K562 (cell line): Measurements from ENCODE around the gene WDR62. TPM values are rescaled to one million over a fixed set of nuclear protein-coding genes. Genes with fewer than 3 reads are reported as not detected.

Experiments
- EWSR1 ChIP-seq: fragments of 450-650 bp; IDR thresholded peaks from 2 replicates; pipeline ENCODE4 v1.6.1; 2018; ENCODE audit warnings: borderline replicate concordance, mild to moderate bottlenecking, low read depth, moderate library complexity; ENCODE audit not compliant: partially characterized antibody
- EZH2 ChIP-seq: IDR thresholded peaks from 2 replicates; pipeline ENCODE4 v1.6.1; 2012; ENCODE audit warnings: low read depth, mild to moderate bottlenecking, inconsistent platforms, low read length, borderline replicate concordance
- HMGN3 ChIP-seq: IDR thresholded peaks from 2 replicates; pipeline ENCODE4 v1.6.1; 2011; ENCODE audit warnings: borderline replicate concordance, low read depth, mild to moderate bottlenecking, mixed read lengths, low read length; ENCODE audit not compliant: insufficient read length; ENCODE audit errors: extremely low read depth
- HNRNPL ChIP-seq: fragments of 200-400 bp; formaldehyde crosslinking; IDR thresholded peaks from 2 replicates; pipeline ENCODE4 v1.6.1; 2017; ENCODE audit warnings: low read depth, mild to moderate bottlenecking, low read length
- JUND ChIP-seq, 2 experiments: IDR thresholded peaks; 2 replicates in 1 of 2; 3 replicates in 1 of 2; pipeline ENCODE4 v1.6.1; 2011; ENCODE audit warnings: borderline replicate concordance in 2 of 2, low read depth in 2 of 2, low read length in 2 of 2, improper control_type of control experiment in 1 of 2, missing biosample characterization in 1 of 2, missing genetic modification characterization in 1 of 2, missing genetic modification reagents in 1 of 2
- KHSRP ChIP-seq: fragments of 450-650 bp; IDR thresholded peaks from 2 replicates; pipeline ENCODE4 v1.6.1; 2017
- MIER1 ChIP-seq: fragments of 450-650 bp; IDR thresholded peaks from 2 replicates; pipeline ENCODE4 v1.6.1; 2016; ENCODE audit warnings: antibody characterized with exemption, mild to moderate bottlenecking, low read depth
- MTA1 ChIP-seq: fragments of 450-650 bp; IDR thresholded peaks from 2 replicates; pipeline ENCODE4 v1.6.1; 2017; ENCODE audit warnings: borderline replicate concordance
- NRF1 ChIP-seq, 2 experiments: fragments of 450-650 bp; IDR thresholded peaks in 1 of 2; conservative IDR thresholded peaks in 1 of 2; 2 replicates each; pipeline ENCODE4 v1.6.1; 2014; ENCODE audit warnings: mild to moderate bottlenecking in 2 of 2
- RBM17 ChIP-seq: fragments of 200-400 bp; formaldehyde crosslinking; IDR thresholded peaks from 2 replicates; pipeline ENCODE4 v1.6.1; 2017; ENCODE audit warnings: low read depth, mild to moderate bottlenecking, low read length, borderline replicate concordance
- SIRT6 ChIP-seq: IDR thresholded peaks from one replicate; pipeline ENCODE4 v1.6.1; 2012; ENCODE audit warnings: low read depth, mild to moderate bottlenecking, control low read depth, inconsistent platforms, low read length, moderate library complexity
- SMARCB1 ChIP-seq: IDR thresholded peaks from 2 replicates; pipeline ENCODE4 v1.6.1; 2011; ENCODE audit warnings: improper control_type of control experiment, low read depth; ENCODE audit not compliant: insufficient read length
- SMARCC2 ChIP-seq: fragments of 450-650 bp; IDR thresholded peaks from 2 replicates; pipeline ENCODE4 v1.6.1; 2017; ENCODE audit warnings: antibody characterized with exemption, moderate library complexity, mild to moderate bottlenecking, low read depth
- SMC3 ChIP-seq: conservative IDR thresholded peaks from 2 replicates; pipeline ENCODE4 v1.6.1; 2011; ENCODE audit warnings: low read depth, low read length, improper control_type of control experiment; ENCODE audit not compliant: insufficient read depth
- TAL1 ChIP-seq: fragments of 450-650 bp; IDR thresholded peaks from 2 replicates; pipeline ENCODE4 v1.6.1; 2016; ENCODE audit warnings: mild to moderate bottlenecking
- TFAP4 ChIP-seq: sonication (generic); formaldehyde crosslinking; IDR thresholded peaks from 2 replicates; pipeline ENCODE4 v1.8.0; 2022; ENCODE audit warnings: missing genetic modification reagents, mild to moderate bottlenecking, moderate library complexity, borderline replicate concordance
- U2AF1 ChIP-seq: fragments of 200-400 bp; formaldehyde crosslinking; optimal IDR thresholded peaks from 2 replicates; pipeline ENCODE3; 2017; ENCODE audit warnings: mild to moderate bottlenecking, low read depth, low read length, moderate library complexity
- XRCC3 ChIP-seq: fragments of 450-650 bp; IDR thresholded peaks from 2 replicates; pipeline ENCODE4 v1.6.1; 2017; ENCODE audit warnings: mild to moderate bottlenecking, moderate library complexity
- ZNF133 ChIP-seq: fragments of 250-450 bp; sonication (Bioruptor Pico); IDR thresholded peaks from 2 replicates; pipeline ENCODE4 v1.4.0; 2020; ENCODE audit warnings: mild to moderate bottlenecking
- ZNF184 ChIP-seq: sonication (generic); formaldehyde crosslinking; IDR thresholded peaks from 2 replicates; pipeline ENCODE4 v1.5.0; 2020; ENCODE audit warnings: missing genetic modification reagents
- polyA plus RNA-seq, 8 experiments: library from polyadenylated mRNA; depleted of rRNA in 4 of 8; stranded (reverse) in 5 of 8; unstranded in 3 of 8; fragments of >200 nt; fragmentation: Nextera tagmentation in 2 of 8; fragmentation: Illumina TruSeq in 1 of 8; extraction: Ambion mirVana in 2 of 8; extraction: Trizol in 1 of 8; gene quantifications; 2 replicates each; pipeline versions ENCODE4 v1.2.1 to v1.2.3, GENCODE V29; 2011 to 2014; ENCODE audit warnings: inconsistent platforms in 1 of 8, missing spikeins in 1 of 8
- total RNA-seq, 7 experiments: library from RNA; depleted of rRNA in 6 of 7; stranded (reverse); fragments of >200 nt in 6 of 7; fragmentation: Illumina TruSeq in 2 of 7; extraction: Trizol in 2 of 7; gene quantifications; 2 replicates each; pipeline versions ENCODE4 v1.2.1 to v1.2.3, GENCODE V29; 2011 to 2021; ENCODE audit warnings: low replicate concordance in 1 of 7
- TF ChIP-seq, protein P1 (sequence below): fragments of 450-650 bp; IDR thresholded peaks from 2 replicates; pipeline ENCODE4 v1.6.1; 2014; ENCODE audit warnings: low read depth, mild to moderate bottlenecking, moderate library complexity, borderline replicate concordance
- TF ChIP-seq, protein P2 (sequence below): fragments of 450-650 bp; formaldehyde crosslinking; IDR thresholded peaks from 2 replicates; pipeline ENCODE4 v1.4.0; 2020; ENCODE audit warnings: mild to moderate bottlenecking, mixed read lengths
- TF ChIP-seq, protein P3 (sequence below): fragments of 250-450 bp; sonication (Bioruptor Pico); IDR thresholded peaks from 2 replicates; pipeline ENCODE4 v1.5.0; 2021

Gene WDR62
- total and polyA plus RNA-seq, 9 of the 15 experiments (the other 6 are each of a cell fraction or from before 2014, with no cell fraction given), result 0.35 to 32.8 (median 14.4) TPM

DNA sequence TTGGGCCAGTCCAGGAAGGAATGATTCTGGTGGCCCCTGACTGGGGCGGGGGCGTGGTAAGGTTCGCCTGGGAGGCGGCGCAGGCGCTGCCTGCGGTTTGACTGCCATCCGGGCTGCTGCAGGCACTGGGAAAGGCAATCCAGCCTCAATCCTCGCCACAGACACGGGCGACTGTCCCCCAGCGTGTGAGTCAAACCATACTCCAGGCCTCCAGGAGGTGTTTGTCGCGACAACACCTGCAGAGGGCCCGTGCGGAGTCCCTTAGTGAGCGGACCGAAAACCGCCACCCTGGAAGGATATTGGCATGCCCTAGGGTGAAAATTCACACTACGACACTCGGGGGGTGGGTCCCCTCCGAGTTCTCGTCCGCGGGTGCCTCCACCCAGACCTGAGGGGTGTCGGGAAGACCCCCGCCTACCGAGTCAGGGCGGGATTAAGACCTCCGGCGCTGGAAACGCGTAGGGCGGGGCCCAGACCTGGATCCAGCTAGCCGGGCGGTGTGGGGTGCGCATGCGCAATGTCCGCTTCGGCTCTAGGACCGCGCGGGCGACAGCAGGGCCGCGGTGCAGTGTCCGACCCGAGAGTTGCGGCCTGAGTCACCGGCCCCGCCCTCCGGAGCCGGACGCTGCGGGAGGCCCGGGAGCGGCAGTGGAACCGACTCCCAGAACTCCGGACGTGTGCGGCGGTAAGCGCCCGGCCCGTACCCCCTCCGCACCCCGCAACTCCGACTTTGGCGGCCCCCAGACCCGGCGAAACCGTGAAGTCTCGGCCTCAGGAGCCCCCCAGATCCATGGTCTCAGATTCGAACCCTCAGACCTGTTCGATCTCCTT lies 85.0 kb downstream of the WDR62 start, which contains the start of gene CAPNS1 (continued):
- TF ChIP-seq SMARCB1 (no peak), SMC3 (0 out of 2 replicates have a peak, but pooled peaks have one; percentile 9), RBM17 (no peak), SIRT6 (no peak), MTA1 (peak; percentile 66), EWSR1 (no peak), HMGN3 (peak; percentile 94), ZNF133 (CRISPR knock-in tag) (no peak), SMARCC2 (no peak), U2AF1 (peak; percentile 58), NRF1 (conservative IDR thresholded peaks at IDR 0.05 in 1 of 2, IDR thresholded peaks at IDR 0.05 in 1 of 2) (peak; percentile 98), ZNF184 (CRISPR knock-in tag) (no peak), XRCC3 (no peak), MIER1 (no peak), TFAP4 (CRISPR knock-in tag) (peak; percentile 80), TAL1 (no peak), HNRNPL (no peak), EZH2 (no peak), KHSRP (no peak), JUND (IDR thresholded peaks at IDR 0.05; ENCODE audit: borderline replicate concordance, low read depth, low read length) (peak; percentile 92), JUND (tag; IDR thresholded peaks at IDR 0.05; ENCODE audit: borderline replicate concordance, low read depth, low read length) (peak; percentile 84; the same call in 1 of the 3 replicates)
- TF ChIP-seq, protein P1, sequence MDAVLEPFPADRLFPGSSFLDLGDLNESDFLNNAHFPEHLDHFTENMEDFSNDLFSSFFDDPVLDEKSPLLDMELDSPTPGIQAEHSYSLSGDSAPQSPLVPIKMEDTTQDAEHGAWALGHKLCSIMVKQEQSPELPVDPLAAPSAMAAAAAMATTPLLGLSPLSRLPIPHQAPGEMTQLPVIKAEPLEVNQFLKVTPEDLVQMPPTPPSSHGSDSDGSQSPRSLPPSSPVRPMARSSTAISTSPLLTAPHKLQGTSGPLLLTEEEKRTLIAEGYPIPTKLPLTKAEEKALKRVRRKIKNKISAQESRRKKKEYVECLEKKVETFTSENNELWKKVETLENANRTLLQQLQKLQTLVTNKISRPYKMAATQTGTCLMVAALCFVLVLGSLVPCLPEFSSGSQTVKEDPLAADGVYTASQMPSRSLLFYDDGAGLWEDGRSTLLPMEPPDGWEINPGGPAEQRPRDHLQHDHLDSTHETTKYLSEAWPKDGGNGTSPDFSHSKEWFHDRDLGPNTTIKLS, result peak; percentile 67
- TF ChIP-seq, protein P2, sequence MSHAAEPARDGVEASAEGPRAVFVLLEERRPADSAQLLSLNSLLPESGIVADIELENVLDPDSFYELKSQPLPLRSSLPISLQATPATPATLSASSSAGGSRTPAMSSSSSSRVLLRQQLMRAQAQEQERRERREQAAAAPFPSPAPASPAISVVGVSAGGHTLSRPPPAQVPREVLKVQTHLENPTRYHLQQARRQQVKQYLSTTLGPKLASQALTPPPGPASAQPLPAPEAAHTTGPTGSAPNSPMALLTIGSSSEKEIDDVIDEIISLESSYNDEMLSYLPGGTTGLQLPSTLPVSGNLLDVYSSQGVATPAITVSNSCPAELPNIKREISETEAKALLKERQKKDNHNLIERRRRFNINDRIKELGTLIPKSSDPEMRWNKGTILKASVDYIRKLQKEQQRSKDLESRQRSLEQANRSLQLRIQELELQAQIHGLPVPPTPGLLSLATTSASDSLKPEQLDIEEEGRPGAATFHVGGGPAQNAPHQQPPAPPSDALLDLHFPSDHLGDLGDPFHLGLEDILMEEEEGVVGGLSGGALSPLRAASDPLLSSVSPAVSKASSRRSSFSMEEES (CRISPR knock-in tag), result no peak
- TF ChIP-seq, protein P3, sequence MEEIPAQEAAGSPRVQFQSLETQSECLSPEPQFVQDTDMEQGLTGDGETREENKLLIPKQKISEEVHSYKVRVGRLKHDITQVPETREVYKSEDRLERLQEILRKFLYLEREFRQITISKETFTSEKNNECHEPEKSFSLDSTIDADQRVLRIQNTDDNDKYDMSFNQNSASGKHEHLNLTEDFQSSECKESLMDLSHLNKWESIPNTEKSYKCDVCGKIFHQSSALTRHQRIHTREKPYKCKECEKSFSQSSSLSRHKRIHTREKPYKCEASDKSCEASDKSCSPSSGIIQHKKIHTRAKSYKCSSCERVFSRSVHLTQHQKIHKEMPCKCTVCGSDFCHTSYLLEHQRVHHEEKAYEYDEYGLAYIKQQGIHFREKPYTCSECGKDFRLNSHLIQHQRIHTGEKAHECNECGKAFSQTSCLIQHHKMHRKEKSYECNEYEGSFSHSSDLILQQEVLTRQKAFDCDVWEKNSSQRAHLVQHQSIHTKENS (CRISPR knock-in tag), result no peak
